Measurements from ENCODE around the gene HAUS7. TPM values are rescaled to one million over a fixed set of nuclear protein-coding genes. Genes with fewer than 3 reads are reported as not detected.
"Not testable (repeated sequence)": the region's sequence is repeated elsewhere in the genome, so short reads cannot be mapped to it uniquely, and the experiment has no call there.

HAUS7 gene
- polyA plus RNA-seq, 1 donor from 2014 or later = 27.7 TPM

DNA sequence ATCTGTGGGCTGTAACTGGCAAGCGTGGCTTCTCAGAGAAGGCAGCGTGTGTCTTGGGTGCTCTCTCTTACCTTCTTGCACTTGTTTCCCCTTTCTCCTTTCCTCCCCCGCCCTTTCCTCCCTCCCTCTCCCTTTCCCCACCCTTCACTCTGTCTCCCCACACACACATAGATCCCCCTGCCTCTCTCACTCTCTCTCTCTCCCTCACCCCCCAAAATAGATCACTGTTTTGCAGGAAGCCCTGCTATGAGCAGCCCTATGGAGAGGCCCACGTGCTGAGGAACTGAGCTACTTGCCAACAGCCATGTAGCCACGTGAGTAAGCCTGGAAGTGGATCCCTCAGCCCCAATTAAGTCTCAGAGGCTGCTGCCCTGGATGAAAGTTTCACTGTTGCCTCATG, 65.0 kb downstream of the HAUS7 start:
- no peaks in the 10 kb centered on the region for H3K79me2 ChIP-seq (replicated peaks; ENCODE audit: insufficient read depth, low read length)
- H3K9me3 ChIP-seq (ENCODE audit: low read length) = no peaks in the 10 kb centered on the region
- H3K4me3 ChIP-seq (ENCODE audit: low read length) = no peak overlapping the region
- H3K27me3 ChIP-seq (ENCODE audit: insufficient read depth, low read depth, low read length) = no peaks in the 10 kb centered on the region
- no peaks in the 10 kb centered on the region for H3K9me2 ChIP-seq (ENCODE audit: insufficient read depth, low read length)
- H4K20me1 ChIP-seq (ENCODE audit: insufficient read depth) = no peaks in the 10 kb centered on the region
- no peak overlapping the region for H3K27ac ChIP-seq (ENCODE audit: low read length)
- no peaks in the 10 kb centered on the region for H3F3A ChIP-seq (ENCODE audit: insufficient read depth, low read length, poor library complexity, severe bottlenecking)
- H3K9ac ChIP-seq (ENCODE audit: low read length) = no peak overlapping the region
- TF ChIP-seq, protein P1, sequence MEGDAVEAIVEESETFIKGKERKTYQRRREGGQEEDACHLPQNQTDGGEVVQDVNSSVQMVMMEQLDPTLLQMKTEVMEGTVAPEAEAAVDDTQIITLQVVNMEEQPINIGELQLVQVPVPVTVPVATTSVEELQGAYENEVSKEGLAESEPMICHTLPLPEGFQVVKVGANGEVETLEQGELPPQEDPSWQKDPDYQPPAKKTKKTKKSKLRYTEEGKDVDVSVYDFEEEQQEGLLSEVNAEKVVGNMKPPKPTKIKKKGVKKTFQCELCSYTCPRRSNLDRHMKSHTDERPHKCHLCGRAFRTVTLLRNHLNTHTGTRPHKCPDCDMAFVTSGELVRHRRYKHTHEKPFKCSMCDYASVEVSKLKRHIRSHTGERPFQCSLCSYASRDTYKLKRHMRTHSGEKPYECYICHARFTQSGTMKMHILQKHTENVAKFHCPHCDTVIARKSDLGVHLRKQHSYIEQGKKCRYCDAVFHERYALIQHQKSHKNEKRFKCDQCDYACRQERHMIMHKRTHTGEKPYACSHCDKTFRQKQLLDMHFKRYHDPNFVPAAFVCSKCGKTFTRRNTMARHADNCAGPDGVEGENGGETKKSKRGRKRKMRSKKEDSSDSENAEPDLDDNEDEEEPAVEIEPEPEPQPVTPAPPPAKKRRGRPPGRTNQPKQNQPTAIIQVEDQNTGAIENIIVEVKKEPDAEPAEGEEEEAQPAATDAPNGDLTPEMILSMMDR (IDR thresholded peaks at IDR 0.05; ENCODE audit: poor library complexity, severe bottlenecking) = no peak
- no peak for TF ChIP-seq POLR2AphosphoS5 (IDR thresholded peaks at IDR 0.05)
- TF ChIP-seq SMC3 (conservative IDR thresholded peaks at IDR 0.05; ENCODE audit: poor library complexity) = no peak
- TF ChIP-seq RAD21 (conservative IDR thresholded peaks at IDR 0.05) = no peak
- no peak for TF ChIP-seq TAF1 (IDR thresholded peaks at IDR 0.05; ENCODE audit: low read depth)
- TF ChIP-seq, protein P2, sequence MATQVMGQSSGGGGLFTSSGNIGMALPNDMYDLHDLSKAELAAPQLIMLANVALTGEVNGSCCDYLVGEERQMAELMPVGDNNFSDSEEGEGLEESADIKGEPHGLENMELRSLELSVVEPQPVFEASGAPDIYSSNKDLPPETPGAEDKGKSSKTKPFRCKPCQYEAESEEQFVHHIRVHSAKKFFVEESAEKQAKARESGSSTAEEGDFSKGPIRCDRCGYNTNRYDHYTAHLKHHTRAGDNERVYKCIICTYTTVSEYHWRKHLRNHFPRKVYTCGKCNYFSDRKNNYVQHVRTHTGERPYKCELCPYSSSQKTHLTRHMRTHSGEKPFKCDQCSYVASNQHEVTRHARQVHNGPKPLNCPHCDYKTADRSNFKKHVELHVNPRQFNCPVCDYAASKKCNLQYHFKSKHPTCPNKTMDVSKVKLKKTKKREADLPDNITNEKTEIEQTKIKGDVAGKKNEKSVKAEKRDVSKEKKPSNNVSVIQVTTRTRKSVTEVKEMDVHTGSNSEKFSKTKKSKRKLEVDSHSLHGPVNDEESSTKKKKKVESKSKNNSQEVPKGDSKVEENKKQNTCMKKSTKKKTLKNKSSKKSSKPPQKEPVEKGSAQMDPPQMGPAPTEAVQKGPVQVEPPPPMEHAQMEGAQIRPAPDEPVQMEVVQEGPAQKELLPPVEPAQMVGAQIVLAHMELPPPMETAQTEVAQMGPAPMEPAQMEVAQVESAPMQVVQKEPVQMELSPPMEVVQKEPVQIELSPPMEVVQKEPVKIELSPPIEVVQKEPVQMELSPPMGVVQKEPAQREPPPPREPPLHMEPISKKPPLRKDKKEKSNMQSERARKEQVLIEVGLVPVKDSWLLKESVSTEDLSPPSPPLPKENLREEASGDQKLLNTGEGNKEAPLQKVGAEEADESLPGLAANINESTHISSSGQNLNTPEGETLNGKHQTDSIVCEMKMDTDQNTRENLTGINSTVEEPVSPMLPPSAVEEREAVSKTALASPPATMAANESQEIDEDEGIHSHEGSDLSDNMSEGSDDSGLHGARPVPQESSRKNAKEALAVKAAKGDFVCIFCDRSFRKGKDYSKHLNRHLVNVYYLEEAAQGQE (IDR thresholded peaks at IDR 0.05; ENCODE audit: borderline replicate concordance) = no peak
- no peak for TF ChIP-seq EP300 (conservative IDR thresholded peaks at IDR 0.05; ENCODE audit: poor library complexity, severe bottlenecking)
- TF ChIP-seq MXI1 (conservative IDR thresholded peaks at IDR 0.05; ENCODE audit: poor library complexity, severe bottlenecking) = no peak
- no peak overlapping the region for H2AFZ ChIP-seq (ENCODE audit: low read depth, low read length)
- no peak overlapping the region for H3K4me2 ChIP-seq (ENCODE audit: low read length)
- H3K36me3 ChIP-seq (ENCODE audit: insufficient read depth, low read length) = no peaks in the 10 kb centered on the region

GRCh38 chrX:153404333-153404732, 66.0 kb downstream of the HAUS7 start:
- not testable (repeated sequence) for H3K27me3 ChIP-seq (ENCODE audit: insufficient read depth, low read depth, low read length); H2AFZ ChIP-seq (ENCODE audit: low read depth, low read length); H3K79me2 ChIP-seq (replicated peaks; ENCODE audit: insufficient read depth, low read length); H4K20me1 ChIP-seq (ENCODE audit: insufficient read depth); H3K4me3 ChIP-seq (ENCODE audit: low read length); H3K4me2 ChIP-seq (ENCODE audit: low read length); H3F3A ChIP-seq (ENCODE audit: insufficient read depth, low read length, poor library complexity, severe bottlenecking); H3K27ac ChIP-seq (ENCODE audit: low read length); H3K9me3 ChIP-seq (ENCODE audit: low read length); H3K9me2 ChIP-seq (ENCODE audit: insufficient read depth, low read length); H3K36me3 ChIP-seq (ENCODE audit: insufficient read depth, low read length); H3K9ac ChIP-seq (ENCODE audit: low read length)

- Histone ChIP-seq H3K9ac (ENCODE audit: low read length) (no peak within 1 kb of the TSS), H3K9me3 (ENCODE audit: low read length) (no peaks in the 10 kb centered on the region), H3K79me2 (replicated peaks; ENCODE audit: insufficient read depth, low read length) (no peaks in the 10 kb centered on the region), H3K27me3 (ENCODE audit: insufficient read depth, low read depth, low read length) (no peaks in the 10 kb centered on the region), H3K27ac (ENCODE audit: low read length) (no peak within 1 kb of the TSS), H3K4me3 (ENCODE audit: low read length) (no peak within 1 kb of the TSS), H2AFZ (ENCODE audit: low read depth, low read length) (no peak within 1 kb of the TSS), H3K4me2 (ENCODE audit: low read length) (no peak within 1 kb of the TSS), H3K9me2 (ENCODE audit: insufficient read depth, low read length) (no peaks in the 10 kb centered on the region), H3K36me3 (ENCODE audit: insufficient read depth, low read length) (no peaks in the 10 kb centered on the region), H3F3A (ENCODE audit: insufficient read depth, low read length, poor library complexity, severe bottlenecking) (no peaks in the 10 kb centered on the region), H4K20me1 (ENCODE audit: insufficient read depth) (no peaks in the 10 kb centered on the region)
- TF ChIP-seq, protein P1 (IDR thresholded peaks at IDR 0.05; ENCODE audit: poor library complexity, severe bottlenecking) = no peak
- TF ChIP-seq, protein P2 (IDR thresholded peaks at IDR 0.05; ENCODE audit: borderline replicate concordance) = no peak
- no peak for TF ChIP-seq RAD21 (conservative IDR thresholded peaks at IDR 0.05)
- no peak for TF ChIP-seq MXI1 (conservative IDR thresholded peaks at IDR 0.05; ENCODE audit: poor library complexity, severe bottlenecking)
- no peak for TF ChIP-seq EP300 (conservative IDR thresholded peaks at IDR 0.05; ENCODE audit: poor library complexity, severe bottlenecking)
- no peak for TF ChIP-seq TAF1 (IDR thresholded peaks at IDR 0.05; ENCODE audit: low read depth)
- TF ChIP-seq SMC3 (conservative IDR thresholded peaks at IDR 0.05; ENCODE audit: poor library complexity) = no peak
- TF ChIP-seq POLR2AphosphoS5 (IDR thresholded peaks at IDR 0.05) = no peak
- no peak for TF ChIP-seq EZH2 (IDR thresholded peaks at IDR 0.05; ENCODE audit: borderline replicate concordance, insufficient read depth, low read length, poor library complexity, severe bottlenecking)
Observed at GRCh38 chrX:153401133-153401764, 69.1 kb downstream of the HAUS7 start, which contains the start of gene PNMA6E. Gene PNMA6E (minus strand): TSS chrX:153401350. CDS start chrX:153398849, 2,501 bp downstream.

All from neural cell (in vitro differentiated cells).